ENCODE measurements around the gene TALDO1. TPM values are rescaled to one million over a fixed set of nuclear protein-coding genes. Genes with fewer than 3 reads are reported as not detected.

Gene TALDO1
- total RNA-seq, 1 experiment from 2014 or later, result 268 TPM

DNA sequence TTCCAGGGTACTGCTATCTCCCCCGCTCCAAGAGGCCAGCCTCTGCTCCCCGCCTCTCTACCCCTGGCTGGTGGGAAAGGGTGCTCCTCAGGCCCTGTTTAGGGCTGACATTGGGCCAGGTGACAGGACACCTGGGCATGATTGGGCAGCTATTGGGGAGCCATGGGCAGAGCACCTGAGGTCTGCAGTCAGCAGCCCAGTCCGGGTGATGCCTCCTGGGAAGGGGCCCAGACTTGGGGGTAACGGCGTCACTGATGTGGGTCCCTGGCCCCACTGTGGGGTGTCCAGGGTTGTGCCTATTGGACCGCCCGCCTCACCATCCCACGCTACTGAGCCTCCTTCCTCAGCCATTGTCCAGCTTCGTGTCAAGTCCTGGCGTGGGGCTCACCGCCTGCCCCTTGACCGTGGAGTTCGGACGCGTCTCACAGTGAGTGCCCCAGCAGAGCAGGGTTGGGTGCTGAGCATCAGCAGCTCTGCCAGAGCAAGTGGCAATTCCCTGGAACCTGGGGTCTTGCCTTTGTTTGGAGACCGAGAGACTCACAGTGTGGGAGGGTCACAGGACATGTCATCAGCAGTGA lies 32.8 kb downstream of the TALDO1 start:
- Histone ChIP-seq H3K79me2 (ENCODE audit: insufficient read depth, low read length) (peaks cover 2% of the 10 kb centered on the region; the same call in 1 of the 2 replicates), H2AK5ac (ENCODE audit: insufficient read length, low read length) (no peak overlapping the region), H3K56ac (ENCODE audit: insufficient read length, low read depth, low read length) (no peak overlapping the region), H2BK15ac (ENCODE audit: low read depth, low read length) (no peak overlapping the region), H3K18ac (ENCODE audit: insufficient read length, low read depth, low read length) (no peak overlapping the region), H3K4me1 (ENCODE audit: insufficient read depth, low read length) (peaks cover 2% of the 10 kb centered on the region; the same call in 1 of the 2 replicates), H4K20me1 (ENCODE audit: control insufficient read depth, insufficient read depth, insufficient read length) (no peaks in the 10 kb centered on the region), H3K27ac (ENCODE audit: insufficient read length, low read depth, low read length) (no peak overlapping the region), H3T11ph (ENCODE audit: low read length) (no peak overlapping the region), H3K23ac (ENCODE audit: insufficient read length, low read depth, low read length) (no peak overlapping the region), H2BK5ac (ENCODE audit: insufficient read length, low read length) (no peak overlapping the region), H3K23me2 (ENCODE audit: insufficient read length, low read depth, low read length, poor library complexity, severe bottlenecking) (peaks cover 17% of the 10 kb centered on the region), H3K79me1 (ENCODE audit: insufficient read depth, low read depth, low read length, poor library complexity, severe bottlenecking) (peaks cover 8% of the 10 kb centered on the region), H3K9ac (ENCODE audit: extremely low read depth, insufficient read length, low read length) (no peak overlapping the region), H4K5ac (ENCODE audit: insufficient read length, low read depth, low read length) (no peak overlapping the region), H2BK12ac (ENCODE audit: insufficient read length, low read depth, low read length) (no peak overlapping the region), H3K4me2 (ENCODE audit: insufficient read depth, insufficient read length, low read length) (no peak overlapping the region), H4K91ac (ENCODE audit: insufficient read length, low read depth, low read length) (no peak overlapping the region), H3K27me3 (ENCODE audit: insufficient read depth, low read length) (no peaks in the 10 kb centered on the region), H2AFZ (ENCODE audit: low read length) (no peak overlapping the region), H4K8ac (replicated peaks; ENCODE audit: insufficient read length, low read depth, low read length) (no peak overlapping the region), H2BK120ac (ENCODE audit: low read depth, low read length, poor library complexity, severe bottlenecking) (no peak overlapping the region), H3K9me3 (ENCODE audit: control insufficient read depth, low read depth, low read length) (no peaks in the 10 kb centered on the region), H2BK20ac (ENCODE audit: low read depth, low read length, poor library complexity, severe bottlenecking) (no peak overlapping the region), H3K4ac (ENCODE audit: low read depth, low read length) (no peak overlapping the region), H3K14ac (ENCODE audit: insufficient read depth, low read length) (no peak overlapping the region)
- H3K4me3 Mint-ChIP-seq, result peak overlapping the region; percentile 11 to 17; a peak in 2 of 5 replicates
- H3K9me3 Mint-ChIP-seq, result no peaks in the 10 kb centered on the region
- H3K27me3 Mint-ChIP-seq (ENCODE audit: low read depth), result peaks cover 7% of the 10 kb centered on the region
- no peak for DNase-seq
- H3K36me3 Mint-ChIP-seq (ENCODE audit: insufficient read depth in 1 of 3, low read depth in 3 of 3), result peaks cover 4 to 21% (median 17%) of the 10 kb centered on the region in 3 experiments; a peak in 6 of 7 replicates
- H3K27ac Mint-ChIP-seq, result peak overlapping the region in 2 of 3 experiments; percentile 44 to 62; a peak in 3 of 7 replicates
- TF ChIP-seq, protein P1, sequence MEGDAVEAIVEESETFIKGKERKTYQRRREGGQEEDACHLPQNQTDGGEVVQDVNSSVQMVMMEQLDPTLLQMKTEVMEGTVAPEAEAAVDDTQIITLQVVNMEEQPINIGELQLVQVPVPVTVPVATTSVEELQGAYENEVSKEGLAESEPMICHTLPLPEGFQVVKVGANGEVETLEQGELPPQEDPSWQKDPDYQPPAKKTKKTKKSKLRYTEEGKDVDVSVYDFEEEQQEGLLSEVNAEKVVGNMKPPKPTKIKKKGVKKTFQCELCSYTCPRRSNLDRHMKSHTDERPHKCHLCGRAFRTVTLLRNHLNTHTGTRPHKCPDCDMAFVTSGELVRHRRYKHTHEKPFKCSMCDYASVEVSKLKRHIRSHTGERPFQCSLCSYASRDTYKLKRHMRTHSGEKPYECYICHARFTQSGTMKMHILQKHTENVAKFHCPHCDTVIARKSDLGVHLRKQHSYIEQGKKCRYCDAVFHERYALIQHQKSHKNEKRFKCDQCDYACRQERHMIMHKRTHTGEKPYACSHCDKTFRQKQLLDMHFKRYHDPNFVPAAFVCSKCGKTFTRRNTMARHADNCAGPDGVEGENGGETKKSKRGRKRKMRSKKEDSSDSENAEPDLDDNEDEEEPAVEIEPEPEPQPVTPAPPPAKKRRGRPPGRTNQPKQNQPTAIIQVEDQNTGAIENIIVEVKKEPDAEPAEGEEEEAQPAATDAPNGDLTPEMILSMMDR (conservative IDR thresholded peaks at IDR 0.05), result no peak
- WGBS (ENCODE audit: extremely low coverage, insufficient read length, low lambda C conversion rate), result no CpG with 5 or more reads among the region's 16 CpGs
- peaks cover 32 to 41% of the 10 kb centered on the region in 2 experiments for H3K4me1 Mint-ChIP-seq

All from H9 (cell line).